Measurements from ENCODE around the gene AQP5.

DNA sequence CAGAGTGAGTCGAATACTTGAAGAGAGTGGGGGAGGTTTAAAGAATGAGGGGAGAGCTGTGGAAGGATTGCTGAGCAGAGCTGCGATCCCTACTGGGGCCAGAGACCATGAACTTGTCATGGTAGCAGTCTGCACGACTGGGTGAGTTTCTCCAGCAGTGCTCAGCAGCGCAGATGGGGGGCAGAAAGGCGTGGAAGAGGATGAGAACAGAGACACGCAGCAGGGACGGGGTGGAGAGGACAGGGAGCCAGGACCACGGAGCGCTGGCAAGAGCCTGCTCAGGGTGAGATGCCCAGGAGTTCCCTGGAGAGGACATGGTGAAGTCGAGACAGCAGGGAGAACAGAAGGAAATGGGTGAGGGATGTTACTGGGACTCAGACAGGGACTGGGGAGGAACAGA lies 9.0 kb downstream of the AQP5 start:
- TF ChIP-seq EZH2phosphoT487 (IDR thresholded peaks at IDR 0.05; ENCODE audit: borderline replicate concordance, low read depth, low read length): no peak
- TF ChIP-seq, protein P1, sequence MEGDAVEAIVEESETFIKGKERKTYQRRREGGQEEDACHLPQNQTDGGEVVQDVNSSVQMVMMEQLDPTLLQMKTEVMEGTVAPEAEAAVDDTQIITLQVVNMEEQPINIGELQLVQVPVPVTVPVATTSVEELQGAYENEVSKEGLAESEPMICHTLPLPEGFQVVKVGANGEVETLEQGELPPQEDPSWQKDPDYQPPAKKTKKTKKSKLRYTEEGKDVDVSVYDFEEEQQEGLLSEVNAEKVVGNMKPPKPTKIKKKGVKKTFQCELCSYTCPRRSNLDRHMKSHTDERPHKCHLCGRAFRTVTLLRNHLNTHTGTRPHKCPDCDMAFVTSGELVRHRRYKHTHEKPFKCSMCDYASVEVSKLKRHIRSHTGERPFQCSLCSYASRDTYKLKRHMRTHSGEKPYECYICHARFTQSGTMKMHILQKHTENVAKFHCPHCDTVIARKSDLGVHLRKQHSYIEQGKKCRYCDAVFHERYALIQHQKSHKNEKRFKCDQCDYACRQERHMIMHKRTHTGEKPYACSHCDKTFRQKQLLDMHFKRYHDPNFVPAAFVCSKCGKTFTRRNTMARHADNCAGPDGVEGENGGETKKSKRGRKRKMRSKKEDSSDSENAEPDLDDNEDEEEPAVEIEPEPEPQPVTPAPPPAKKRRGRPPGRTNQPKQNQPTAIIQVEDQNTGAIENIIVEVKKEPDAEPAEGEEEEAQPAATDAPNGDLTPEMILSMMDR (conservative IDR thresholded peaks at IDR 0.05; ENCODE audit: low read length): no peak
